Stimulated activated CD8-positive, alpha-beta memory T cell treated with anti-CD3 and anti-CD28 coated beads, Interleukin-15, amount 100 ng/mL, for 24 hours (primary cell): Measurements from ENCODE around the gene FAM222A.
A peak's percentile ranks its signal among the peaks of the same experiment; 100 is the strongest.

Experiments used
- DNase-seq: peaks from one replicate; pipeline ENCODE4 v3.0.0-alpha.2; 2020; ENCODE audit warnings: low read depth

FAM222A gene

DNA sequence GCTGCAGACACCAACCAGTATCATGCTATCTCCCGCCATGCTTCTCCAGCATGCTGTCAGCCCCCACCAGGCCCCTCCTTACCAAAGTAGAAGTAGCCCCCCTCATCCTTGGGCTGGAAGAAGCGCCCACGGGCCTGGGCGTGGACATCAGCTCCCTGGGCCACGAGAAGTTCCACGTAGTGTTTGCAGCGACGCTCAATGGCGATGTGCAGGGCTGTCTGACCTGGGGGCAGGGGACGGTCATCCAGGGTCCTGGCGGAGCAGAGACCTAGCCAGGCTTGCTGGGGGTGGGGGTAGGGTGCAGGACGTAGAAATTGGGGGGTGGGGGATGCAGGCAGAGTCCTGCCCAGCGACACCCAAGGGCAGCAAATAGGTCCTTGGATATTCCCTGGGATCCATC is 86.9 kb downstream of the FAM222A start:
- DNase-seq = no peak

DNA sequence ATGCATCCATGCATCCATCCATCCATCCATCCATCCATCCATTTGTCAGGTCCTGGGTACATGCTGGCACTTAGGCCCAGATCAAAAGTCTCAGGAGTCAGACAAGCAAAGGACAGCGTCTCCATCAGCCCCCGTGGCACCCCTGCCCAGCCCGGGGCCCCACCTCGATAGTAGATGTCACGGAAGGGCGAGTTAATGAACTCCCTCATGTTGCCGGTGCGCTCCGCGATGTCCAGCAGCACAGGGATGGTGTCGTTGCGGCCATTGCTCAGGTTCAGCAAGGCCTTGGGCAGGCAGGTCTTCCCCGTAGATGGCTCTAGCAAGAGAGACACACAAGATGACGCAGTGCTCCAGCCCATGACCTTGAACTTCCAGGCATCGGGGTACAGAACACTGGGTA is 89.2 kb downstream of the FAM222A start:
- no peak for DNase-seq

DNA sequence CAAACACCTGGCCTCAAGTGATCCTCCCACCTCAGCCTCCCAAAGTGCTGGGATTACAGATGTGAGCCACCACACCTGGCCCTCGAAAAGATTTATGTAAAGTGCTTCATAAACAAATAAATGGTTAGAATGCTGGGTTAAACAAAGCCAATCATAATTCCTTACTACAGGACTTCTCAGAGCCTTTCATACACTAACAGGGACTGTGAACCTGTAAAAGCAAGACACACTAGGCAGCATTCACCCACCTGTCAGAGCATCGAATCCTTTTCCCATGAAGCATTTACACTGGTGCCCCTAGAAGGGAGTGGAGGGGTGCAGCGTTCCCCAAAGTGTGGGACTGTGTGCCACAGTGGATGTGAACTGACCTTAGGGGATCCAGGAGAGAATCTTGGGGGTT is 90.1 kb downstream of the FAM222A start:
- no peak for DNase-seq

DNA sequence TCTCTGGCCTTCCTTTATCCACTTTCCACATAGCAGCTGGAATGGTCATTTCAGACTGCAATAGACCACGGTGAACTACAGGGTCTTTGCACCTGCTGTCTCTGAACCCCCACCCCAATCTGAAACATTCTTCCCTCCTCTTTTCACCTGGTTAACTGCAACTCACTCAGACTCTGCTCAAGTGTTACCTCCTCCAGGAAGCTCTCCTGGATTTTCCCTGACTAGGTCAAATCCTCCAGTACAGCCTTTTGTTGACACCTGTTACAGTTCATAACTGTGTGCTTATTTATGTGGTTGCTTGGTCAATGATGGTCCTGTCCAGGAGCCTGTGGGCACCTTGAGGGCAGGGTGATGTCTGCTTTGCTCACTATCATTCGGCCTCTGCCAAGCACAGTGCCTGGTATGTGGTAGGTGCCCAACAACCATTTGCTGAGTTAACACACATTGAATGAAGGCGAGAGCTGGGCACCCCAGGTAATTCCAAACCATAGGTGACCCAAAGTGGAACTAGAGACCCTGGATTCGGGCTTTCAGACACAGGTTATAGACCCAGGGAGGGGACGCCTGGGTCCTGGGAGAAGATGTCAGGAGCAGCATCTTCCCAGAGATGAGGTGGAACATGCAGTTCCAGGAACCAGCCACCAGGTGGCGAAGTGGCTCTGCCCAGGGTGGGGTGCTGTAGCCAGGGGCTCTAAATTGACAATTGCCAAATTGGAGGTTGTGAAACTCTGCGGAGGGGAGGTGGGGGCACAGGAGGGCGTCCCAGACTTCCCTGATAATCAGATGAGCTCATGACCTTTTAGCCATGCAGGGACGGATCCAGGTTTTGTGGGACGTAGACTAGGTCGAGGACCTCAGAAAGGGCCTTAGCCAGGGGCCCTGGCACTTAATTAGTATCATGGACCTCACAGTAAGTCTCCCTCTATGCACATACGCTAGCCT is 91.5 kb downstream of the FAM222A start:
- DNase-seq = peak; percentile 38

DNA sequence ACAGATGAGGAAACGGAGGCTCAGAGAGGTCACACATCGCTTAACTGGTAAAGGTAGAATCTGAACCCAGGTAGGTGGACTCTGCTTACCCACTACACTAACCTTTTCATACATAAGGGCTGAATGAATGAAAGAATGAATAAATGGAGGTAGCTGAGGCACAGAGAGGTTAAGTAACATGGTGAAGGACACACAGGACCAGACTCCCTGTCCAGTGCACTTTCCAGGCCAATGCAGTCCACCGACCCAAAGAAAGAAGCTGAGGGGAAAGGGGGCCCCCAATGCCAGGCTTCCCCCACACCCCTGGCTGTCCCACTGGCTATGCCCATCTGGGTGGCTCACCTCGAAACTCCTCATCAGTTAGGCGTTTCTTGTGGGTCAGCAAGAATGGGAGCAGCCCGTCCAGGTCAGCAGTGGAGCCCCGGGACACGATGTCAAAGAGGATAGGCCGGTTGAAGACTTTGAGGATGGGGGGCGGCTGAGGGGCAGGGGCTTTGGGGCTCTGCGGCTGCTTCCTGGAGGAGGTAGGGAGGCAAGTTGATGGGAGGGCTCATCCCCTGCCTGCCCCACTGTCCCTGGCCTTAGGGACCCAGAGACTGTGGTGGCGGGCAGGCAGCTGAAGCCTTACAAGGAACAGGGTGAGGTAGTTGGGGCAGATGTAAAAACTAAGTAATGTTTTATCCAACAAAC is 94.5 kb downstream of the FAM222A start:
- DNase-seq = no peak

DNA sequence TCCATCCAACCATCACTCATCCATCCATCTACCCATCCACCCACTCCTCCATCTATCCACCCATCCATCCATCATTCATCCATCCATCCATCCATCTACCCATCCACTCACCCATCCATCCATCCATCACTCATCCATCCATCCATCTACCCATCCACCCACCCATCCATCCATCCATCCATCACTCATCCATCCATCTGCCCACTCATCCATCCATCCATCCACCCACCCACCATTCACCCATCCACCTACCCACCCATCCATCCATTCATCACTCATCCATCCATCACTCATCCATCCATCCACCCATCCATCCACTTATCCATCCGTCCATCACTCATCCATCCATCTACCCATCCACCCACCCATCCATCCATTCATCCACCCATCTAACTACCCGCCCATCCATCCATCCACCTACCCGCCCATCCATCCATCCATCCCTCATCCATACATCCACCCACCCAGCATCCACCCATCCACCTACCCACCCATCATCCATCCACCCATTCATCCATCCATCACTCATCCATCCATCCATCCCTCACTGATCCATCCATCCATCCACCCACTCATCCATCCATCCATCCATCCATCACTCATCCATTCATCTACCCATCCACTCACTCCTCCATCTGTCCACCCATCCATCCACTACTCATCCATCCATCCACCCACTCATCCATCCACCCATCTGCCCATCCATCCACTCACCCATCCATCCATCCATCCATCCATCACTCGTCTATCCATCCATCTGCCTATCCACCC is 95.4 kb downstream of the FAM222A start:
- no peak for DNase-seq

DNA sequence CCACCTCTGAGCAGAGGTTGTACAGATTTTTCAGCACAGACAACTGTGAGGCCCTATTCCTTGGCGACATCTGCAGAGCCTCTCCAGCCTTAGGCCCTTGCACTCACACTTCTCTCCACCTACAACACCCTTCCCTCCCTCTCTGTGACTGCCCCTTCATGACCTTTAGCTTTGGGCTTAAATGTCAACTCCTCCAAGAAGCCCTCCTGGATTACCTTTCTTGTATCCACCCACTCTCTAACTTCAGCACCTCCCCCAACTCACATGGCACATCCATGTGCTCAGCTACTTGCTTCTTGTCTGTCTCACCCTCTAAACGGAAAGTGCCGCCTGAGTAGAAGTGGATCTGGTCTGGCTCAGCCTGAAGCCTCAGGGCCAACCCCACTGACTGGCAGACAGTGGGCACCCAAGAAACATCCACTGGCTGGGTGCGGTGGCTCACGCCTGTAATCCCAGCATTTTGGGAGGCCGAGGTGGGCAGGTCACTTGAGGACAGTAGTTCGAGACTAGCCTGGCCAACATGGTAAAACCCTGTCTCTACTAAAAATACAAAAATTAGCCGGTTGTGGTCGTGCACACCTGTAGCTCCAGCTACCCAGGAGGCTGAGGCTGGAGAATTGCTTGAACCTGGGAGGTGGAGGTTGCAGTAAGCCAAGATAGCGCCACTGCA is 97.5 kb downstream of the FAM222A start:
- no peak for DNase-seq

DNA sequence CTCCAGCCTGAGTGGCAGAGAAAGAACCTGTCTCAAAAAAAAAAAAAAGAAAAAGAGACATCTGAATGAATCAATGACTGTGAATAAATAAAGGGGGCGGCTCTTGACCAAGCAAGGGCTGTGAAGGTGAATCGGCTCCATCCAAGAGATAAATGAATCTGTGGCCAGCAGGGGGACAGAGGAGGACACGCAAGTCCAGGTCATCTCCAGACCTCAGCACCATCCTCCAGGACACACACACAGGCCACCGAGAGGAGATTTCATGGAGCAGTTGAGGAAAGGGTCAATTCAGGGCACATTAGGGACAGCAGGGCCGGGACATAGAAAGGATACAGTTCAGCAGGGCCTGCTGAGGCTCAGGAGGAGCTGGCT is 98.0 kb downstream of the FAM222A start:
- no peak for DNase-seq

DNA sequence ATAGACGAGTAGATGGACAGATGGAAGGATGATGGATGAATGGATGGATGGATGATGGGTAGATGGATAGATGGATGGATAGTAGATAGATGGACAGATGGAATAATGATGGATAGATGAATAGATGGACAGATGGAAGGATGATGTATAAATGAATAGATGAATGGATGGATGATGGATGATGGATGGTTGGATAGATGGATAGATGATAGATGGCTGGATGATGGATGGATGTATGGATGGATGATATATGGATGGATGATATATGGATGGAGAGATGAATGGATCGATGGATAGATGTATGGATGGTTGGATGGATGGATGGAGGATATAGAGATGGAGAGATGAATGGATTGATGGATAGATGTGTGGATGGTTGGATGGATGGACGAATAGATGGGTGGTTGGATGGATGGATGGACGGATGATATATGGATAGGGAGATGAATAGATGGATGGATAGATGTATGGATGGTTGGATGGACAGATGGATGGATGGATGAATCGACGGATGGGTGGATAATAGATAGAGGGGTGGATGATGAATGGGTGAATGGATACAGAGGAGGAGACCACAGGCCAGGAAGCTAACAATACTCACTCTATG is 100.3 kb downstream of the FAM222A start:
- no peak for DNase-seq

DNA sequence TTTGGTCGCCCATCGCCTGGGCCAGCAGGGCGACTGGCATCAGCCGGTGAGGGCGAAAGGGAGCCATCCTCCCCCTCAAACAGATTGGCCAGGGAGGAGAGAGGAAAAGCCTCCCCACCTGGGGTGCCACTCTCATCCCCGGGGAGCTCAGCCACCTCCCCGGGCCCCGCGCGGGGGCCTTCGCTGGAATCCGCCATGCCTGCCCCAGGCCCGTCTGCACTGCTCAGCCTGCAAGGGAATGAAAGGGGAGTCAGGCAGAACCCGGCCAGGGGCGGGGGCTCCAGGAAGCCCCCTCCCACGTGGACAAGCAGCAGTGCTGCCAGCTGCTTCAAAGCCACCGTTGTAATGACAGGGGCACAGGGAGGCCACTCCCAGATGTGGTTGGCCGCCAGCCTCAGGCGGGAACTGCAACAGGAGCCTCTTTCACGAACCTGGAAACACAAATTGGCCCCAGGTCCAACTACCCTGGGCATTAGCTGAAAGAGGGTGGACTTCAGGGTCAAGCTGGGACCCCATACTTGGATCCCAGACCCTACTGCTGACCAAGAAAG is 101.0 kb downstream of the FAM222A start:
- DNase-seq = no peak

DNA sequence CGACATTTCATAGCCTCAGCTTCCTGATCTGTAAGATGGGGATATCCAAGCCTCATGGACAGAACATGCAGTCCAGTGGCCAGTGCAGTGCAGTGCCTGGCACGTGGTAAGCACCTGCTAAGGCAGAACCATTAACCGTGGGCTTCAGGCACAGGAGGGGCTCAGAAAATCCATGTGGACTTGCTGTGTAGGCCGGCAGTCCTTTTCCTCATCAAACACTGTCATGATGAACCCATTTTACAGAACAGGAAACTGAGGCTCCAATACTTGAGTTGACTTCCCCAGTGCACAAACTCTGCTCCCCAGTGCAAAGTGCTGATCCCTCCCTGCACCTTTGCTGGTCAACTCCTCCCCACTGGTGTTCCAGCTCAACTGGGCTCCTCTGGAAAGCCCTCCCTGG is 101.6 kb downstream of the FAM222A start:
- DNase-seq = no peak

DNA sequence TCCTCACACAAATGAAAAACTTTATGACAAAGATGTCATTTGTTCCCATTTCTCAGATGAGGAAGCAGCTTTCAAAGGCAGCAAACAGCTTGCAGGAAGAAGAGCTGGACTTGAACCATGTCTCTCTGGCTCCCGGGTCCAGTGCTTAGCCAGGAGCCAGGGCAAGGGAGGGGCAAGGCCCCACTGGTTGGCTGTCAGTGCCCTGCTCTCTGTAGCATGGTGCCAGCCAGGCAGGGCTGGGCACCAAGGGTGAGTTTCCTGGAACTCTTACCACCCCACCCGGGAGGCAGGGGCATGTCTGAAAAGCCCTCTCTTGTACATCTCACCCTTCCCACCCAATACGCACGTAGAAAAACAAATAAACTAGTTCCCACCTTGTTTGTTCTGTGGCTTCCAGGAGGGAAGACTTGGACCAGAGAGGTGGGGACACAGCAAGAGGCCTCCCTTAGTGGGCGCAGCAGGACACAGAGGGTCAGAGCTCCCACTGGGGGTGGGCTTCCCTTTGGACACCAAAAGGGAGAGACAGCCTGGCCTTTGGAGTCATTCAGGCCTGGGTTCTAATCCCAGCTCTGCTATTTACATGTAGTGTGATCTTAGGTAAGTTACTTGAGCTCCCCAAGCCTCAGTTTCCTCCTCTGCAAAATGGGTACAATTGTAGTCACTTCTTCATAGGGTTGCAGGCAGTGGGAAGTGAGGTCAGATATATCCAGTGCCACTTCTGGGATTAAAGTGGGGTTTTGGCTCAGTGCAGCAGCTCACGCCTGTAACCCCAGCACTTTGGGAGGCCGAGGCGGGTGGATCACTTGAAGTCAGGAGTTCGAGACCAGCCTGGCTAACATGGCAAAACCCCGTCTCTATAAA is 102.4 kb downstream of the FAM222A start:
- no peak for DNase-seq

DNA sequence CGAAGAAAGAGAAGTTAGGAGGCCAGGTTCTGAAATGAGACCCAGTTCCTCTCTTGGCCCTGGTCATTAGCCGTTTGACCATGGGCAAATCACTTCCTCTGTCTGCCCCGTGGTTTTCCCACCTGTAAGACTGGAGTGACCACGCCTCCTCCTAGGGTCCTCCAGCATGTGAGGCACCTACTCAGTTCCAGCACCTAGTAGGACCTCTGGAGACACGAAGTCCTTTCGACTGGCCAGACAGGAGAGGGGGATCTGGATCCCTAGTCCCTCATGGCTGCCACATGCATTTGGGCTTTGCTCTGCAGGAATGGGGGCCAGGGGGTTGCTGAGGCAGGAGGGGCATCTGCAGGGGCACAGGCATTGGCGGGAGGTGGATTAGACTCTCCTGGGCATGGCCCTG is 103.2 kb downstream of the FAM222A start:
- no peak for DNase-seq

DNA sequence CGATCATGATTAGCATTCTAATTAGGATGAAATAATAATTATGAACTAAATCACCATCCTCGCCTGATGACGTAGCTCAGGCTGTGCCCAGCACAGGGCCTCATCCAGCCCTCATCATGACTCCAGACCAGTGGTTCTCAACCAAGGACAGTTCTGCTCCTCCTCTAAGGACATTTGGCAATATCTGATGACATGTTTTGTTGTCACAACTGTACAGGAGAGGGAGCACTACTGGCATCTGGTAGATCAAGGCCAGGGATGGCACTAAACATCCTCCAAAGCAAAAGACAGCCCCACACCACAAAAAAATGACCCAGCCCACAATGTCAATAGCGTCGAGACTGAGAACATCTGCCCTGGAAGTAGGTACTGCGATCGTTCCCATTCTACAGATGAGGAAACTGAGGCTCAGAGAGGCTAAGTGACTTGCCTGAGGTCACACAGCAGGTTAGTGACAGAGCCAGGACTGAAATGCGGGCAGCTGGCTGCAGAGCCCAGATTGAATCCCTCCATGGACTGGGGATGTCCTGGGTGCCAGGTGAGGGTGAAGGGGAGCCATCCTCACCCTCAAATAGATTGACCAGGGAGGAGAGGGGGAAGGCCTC is 104.1 kb downstream of the FAM222A start:
- no peak for DNase-seq

DNA sequence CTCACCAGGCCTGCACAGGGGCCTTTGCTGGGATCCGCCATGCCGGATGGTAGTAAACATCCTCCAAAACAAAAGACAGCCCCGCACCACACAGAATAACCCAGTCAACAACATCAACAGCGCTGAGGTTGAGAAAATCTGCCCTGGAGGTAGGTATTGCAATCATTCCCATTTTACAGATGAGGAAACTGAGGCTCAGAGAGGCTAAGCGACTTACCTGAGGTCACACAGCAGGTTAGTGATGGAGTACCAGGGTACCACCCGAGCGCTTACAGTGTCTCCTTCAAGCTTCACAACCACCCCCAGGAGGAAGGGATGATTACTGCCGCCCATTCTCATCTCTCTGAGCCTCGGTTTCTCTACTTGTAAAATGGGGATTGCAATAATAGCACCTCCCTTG is 104.6 kb downstream of the FAM222A start:
- DNase-seq = no peak

DNA sequence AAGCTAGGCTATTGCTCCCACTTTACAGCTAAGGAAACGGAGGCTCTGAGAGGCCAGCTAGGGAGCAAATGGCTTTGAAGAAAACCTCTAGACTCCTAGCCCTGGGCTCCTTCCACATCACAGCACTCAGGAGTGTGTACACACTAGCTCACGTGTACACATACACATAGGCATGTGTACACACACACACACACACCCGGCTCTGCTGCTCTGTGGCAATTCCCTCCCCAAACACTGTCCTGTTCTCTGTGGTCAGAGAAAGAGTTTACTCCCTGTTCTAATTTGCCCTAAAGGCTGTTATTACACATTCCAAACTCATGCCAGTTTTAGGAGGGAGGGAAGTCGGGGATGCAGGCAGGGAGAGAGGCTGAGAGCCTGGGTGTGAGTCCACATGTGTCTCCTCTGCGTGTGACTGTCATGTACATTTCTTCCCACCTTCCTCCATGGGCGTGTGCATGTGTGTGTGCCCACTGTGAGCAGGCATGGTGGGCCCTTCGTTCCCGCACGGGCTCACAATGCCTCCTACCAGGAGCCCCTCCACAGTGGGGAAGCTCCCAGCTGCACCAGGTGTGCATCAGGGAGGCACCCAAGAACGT is 105.4 kb downstream of the FAM222A start:
- DNase-seq = no peak
